ENCODE results near the gene STEAP2.

DNA sequence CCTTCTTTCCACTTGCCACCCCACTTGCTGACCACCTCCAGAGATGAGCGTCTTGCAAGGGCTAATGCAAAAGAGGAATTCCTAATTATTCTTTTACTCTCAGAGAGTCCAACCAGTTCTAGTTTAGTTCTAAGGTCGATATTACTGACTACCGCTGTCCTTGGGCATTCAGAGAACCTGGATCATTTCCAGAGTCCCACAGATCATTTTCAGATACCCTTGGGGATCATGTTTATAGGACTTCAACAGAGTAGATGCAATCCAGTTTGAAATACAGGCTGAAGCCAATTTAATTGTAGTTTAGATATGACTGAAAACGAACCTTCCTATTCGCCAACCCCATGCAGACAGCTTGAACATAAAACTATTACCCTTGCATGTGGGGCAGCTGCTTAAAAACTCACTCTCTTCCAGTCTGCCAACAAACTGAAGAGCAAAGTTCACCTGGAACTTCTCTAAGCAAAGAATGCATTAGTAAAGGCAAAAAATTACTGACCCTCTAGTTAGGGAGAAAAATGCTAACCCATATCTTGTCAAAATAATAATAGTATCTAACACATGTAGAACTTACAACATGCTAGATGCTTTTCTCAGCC, 55.8 kb downstream of the STEAP2 start:
- no peak for TF ChIP-seq SUZ12 (IDR thresholded peaks at IDR 0.05; ENCODE audit: extremely low read depth, insufficient read depth, insufficient read length)
- no peak for TF ChIP-seq YY1 (IDR thresholded peaks at IDR 0.05; ENCODE audit: insufficient read depth, insufficient read length)
- no peak for TF ChIP-seq ZNF274 (IDR thresholded peaks at IDR 0.05; ENCODE audit: low read depth, low read length)
